ENCODE measurements around the gene APIP.

APIP gene

GRCh38 chr11:34941688-34942087, 25.5 kb upstream of the APIP start:
- TF ChIP-seq EZH2 (optimal IDR thresholded peaks at IDR 0.05; ENCODE audit: low read depth, low read length) = no peak
- TF ChIP-seq EZH2phosphoT487 (IDR thresholded peaks at IDR 0.05; ENCODE audit: low read length) = no peak
- no peak for TF ChIP-seq CTCF (IDR thresholded peaks at IDR 0.05; ENCODE audit: low read length)
- Histone ChIP-seq H3K9me2 (replicated peaks; ENCODE audit: insufficient read depth, low read length) (no peaks in the 10 kb centered on the region), H3K79me2 (ENCODE audit: low read length) (0 out of 2 replicates have a peak, but pooled peaks cover 15% of the 10 kb centered on the region), H3K27ac (ENCODE audit: low read length) (no peak overlapping the region), H4K20me1 (ENCODE audit: insufficient read depth, low read length) (no peaks in the 10 kb centered on the region), H3K27me3 (replicated peaks; ENCODE audit: insufficient read depth, low read length) (no peaks in the 10 kb centered on the region), H3K4me3 (ENCODE audit: low read length) (no peak overlapping the region), H3K4me1 (ENCODE audit: low read length) (no peaks in the 10 kb centered on the region), H3F3A (ENCODE audit: insufficient read depth, low read length) (no peaks in the 10 kb centered on the region), H3K9me3 (replicated peaks; ENCODE audit: insufficient read depth, low read length) (no peaks in the 10 kb centered on the region), H3K9ac (ENCODE audit: low read length) (no peak overlapping the region), H2AFZ (ENCODE audit: low read length) (no peak overlapping the region), H3K36me3 (replicated peaks; ENCODE audit: insufficient read depth, low read length) (no peaks in the 10 kb centered on the region), H3K4me2 (ENCODE audit: low read depth, low read length) (no peak overlapping the region)
- DNase-seq = no peak

- Histone ChIP-seq H3K27ac (ENCODE audit: low read length) (no peak overlapping the region), H3K9me3 (replicated peaks; ENCODE audit: insufficient read depth, low read length) (no peaks in the 10 kb centered on the region), H3F3A (ENCODE audit: insufficient read depth, low read length) (no peaks in the 10 kb centered on the region), H3K36me3 (replicated peaks; ENCODE audit: insufficient read depth, low read length) (no peaks in the 10 kb centered on the region), H3K79me2 (ENCODE audit: low read length) (0 out of 2 replicates have a peak, but pooled peaks cover 15% of the 10 kb centered on the region), H3K9ac (ENCODE audit: low read length) (no peak overlapping the region), H3K4me3 (ENCODE audit: low read length) (no peak overlapping the region), H3K27me3 (replicated peaks; ENCODE audit: insufficient read depth, low read length) (no peaks in the 10 kb centered on the region), H2AFZ (ENCODE audit: low read length) (no peak overlapping the region), H3K4me1 (ENCODE audit: low read length) (no peaks in the 10 kb centered on the region), H3K4me2 (ENCODE audit: low read depth, low read length) (no peak overlapping the region), H4K20me1 (ENCODE audit: insufficient read depth, low read length) (no peaks in the 10 kb centered on the region), H3K9me2 (replicated peaks; ENCODE audit: insufficient read depth, low read length) (no peaks in the 10 kb centered on the region)
- TF ChIP-seq CTCF (IDR thresholded peaks at IDR 0.05; ENCODE audit: low read length) (peak; percentile 5; the same call in 1 of the 2 replicates), EZH2phosphoT487 (IDR thresholded peaks at IDR 0.05; ENCODE audit: low read length) (no peak), EZH2 (optimal IDR thresholded peaks at IDR 0.05; ENCODE audit: low read depth, low read length) (no peak)
- DNase-seq = no peak
These were observed 24.0 kb upstream of the APIP start for GRCh38 chr11:34940026-34940677.

GRCh38 chr11:34938611-34939010, 22.4 kb upstream of the APIP start:
- Histone ChIP-seq H3K4me2 (ENCODE audit: low read depth, low read length) (no peak overlapping the region), H3K27ac (ENCODE audit: low read length) (no peak overlapping the region), H3K4me3 (ENCODE audit: low read length) (no peak overlapping the region), H3K9me2 (replicated peaks; ENCODE audit: insufficient read depth, low read length) (no peaks in the 10 kb centered on the region), H4K20me1 (ENCODE audit: insufficient read depth, low read length) (no peaks in the 10 kb centered on the region), H3K27me3 (replicated peaks; ENCODE audit: insufficient read depth, low read length) (no peaks in the 10 kb centered on the region), H3F3A (ENCODE audit: insufficient read depth, low read length) (no peaks in the 10 kb centered on the region), H3K9me3 (replicated peaks; ENCODE audit: insufficient read depth, low read length) (no peaks in the 10 kb centered on the region), H3K36me3 (replicated peaks; ENCODE audit: insufficient read depth, low read length) (no peaks in the 10 kb centered on the region), H3K79me2 (ENCODE audit: low read length) (0 out of 2 replicates have a peak, but pooled peaks cover 15% of the 10 kb centered on the region), H2AFZ (ENCODE audit: low read length) (no peak overlapping the region), H3K4me1 (ENCODE audit: low read length) (no peaks in the 10 kb centered on the region), H3K9ac (ENCODE audit: low read length) (no peak overlapping the region)
- no peak for DNase-seq
- TF ChIP-seq EZH2 (optimal IDR thresholded peaks at IDR 0.05; ENCODE audit: low read depth, low read length) (no peak), EZH2phosphoT487 (IDR thresholded peaks at IDR 0.05; ENCODE audit: low read length) (no peak), CTCF (IDR thresholded peaks at IDR 0.05; ENCODE audit: low read length) (no peak)
